Measurements from ENCODE around the gene DISC1.

- TF ChIP-seq, protein P1, sequence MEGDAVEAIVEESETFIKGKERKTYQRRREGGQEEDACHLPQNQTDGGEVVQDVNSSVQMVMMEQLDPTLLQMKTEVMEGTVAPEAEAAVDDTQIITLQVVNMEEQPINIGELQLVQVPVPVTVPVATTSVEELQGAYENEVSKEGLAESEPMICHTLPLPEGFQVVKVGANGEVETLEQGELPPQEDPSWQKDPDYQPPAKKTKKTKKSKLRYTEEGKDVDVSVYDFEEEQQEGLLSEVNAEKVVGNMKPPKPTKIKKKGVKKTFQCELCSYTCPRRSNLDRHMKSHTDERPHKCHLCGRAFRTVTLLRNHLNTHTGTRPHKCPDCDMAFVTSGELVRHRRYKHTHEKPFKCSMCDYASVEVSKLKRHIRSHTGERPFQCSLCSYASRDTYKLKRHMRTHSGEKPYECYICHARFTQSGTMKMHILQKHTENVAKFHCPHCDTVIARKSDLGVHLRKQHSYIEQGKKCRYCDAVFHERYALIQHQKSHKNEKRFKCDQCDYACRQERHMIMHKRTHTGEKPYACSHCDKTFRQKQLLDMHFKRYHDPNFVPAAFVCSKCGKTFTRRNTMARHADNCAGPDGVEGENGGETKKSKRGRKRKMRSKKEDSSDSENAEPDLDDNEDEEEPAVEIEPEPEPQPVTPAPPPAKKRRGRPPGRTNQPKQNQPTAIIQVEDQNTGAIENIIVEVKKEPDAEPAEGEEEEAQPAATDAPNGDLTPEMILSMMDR (IDR thresholded peaks at IDR 0.05), result no peak
- TF ChIP-seq POLR2A (IDR thresholded peaks at IDR 0.05), result no peak
Measured at GRCh38 chr1:231893400-231894102, 267.0 kb downstream of the DISC1 start.
